A673 (cell line): ENCODE data around the gene WWTR1.

ENCODE experiments used
- CTCF ChIP-seq: fragments of 300-800, 200-600 bp; sonication (generic); conservative IDR thresholded peaks from 2 replicates; pipeline ENCODE4 v1.5.1; 2017; ENCODE audit warnings: low read depth, mild to moderate bottlenecking, antibody characterized with exemption, low read length, moderate library complexity, mixed read lengths
- EZH2 ChIP-seq: fragments of 200-600 bp; sonication (generic); IDR thresholded peaks from 2 replicates; pipeline ENCODE4 v1.6.1; 2017; ENCODE audit warnings: borderline replicate concordance, low read depth, mild to moderate bottlenecking, mixed read lengths, antibody characterized with exemption, low read length; ENCODE audit not compliant: poor library complexity, severe bottlenecking

- TF ChIP-seq CTCF = no peak
- TF ChIP-seq EZH2 = no peak
Measured at GRCh38 chr3:149655826-149656574, 1.8 kb downstream of the WWTR1 start.
